Measurements from ENCODE around the gene ATXN2L. TPM values are rescaled to one million over a fixed set of nuclear protein-coding genes. Genes with fewer than 3 reads are reported as not detected.

ATXN2L gene
- total and polyA plus RNA-seq, 2 of the 13 experiments (the other 11 are each of a cell fraction or from before 2014, with no cell fraction given) = 40.8 to 55.1 TPM

- TF ChIP-seq ZNF280B (CRISPR knock-in tag; IDR thresholded peaks at IDR 0.05; ENCODE audit: borderline replicate concordance) (no peak), MYNN (CRISPR knock-in tag; IDR thresholded peaks at IDR 0.05; ENCODE audit: low read depth) (no peak), NR1H2 (CRISPR knock-in tag; IDR thresholded peaks at IDR 0.05; ENCODE audit: borderline replicate concordance, low read depth) (no peak), ZNF337 (CRISPR knock-in tag; IDR thresholded peaks at IDR 0.05; ENCODE audit: borderline replicate concordance, low read depth) (no peak), NPAS2 (CRISPR knock-in tag; IDR thresholded peaks at IDR 0.05; ENCODE audit: borderline replicate concordance) (no peak), ZNF788 (CRISPR knock-in tag; IDR thresholded peaks at IDR 0.05; ENCODE audit: borderline replicate concordance) (0 out of 2 replicates have a peak, but pooled peaks have one; percentile 84), GLI4 (CRISPR knock-in tag; IDR thresholded peaks at IDR 0.05; ENCODE audit: borderline replicate concordance) (peak; percentile 77), ZNF607 (CRISPR knock-in tag; IDR thresholded peaks at IDR 0.05; ENCODE audit: borderline replicate concordance) (peak; percentile 61; the same call in 1 of the 2 replicates), ZNF749 (CRISPR knock-in tag; IDR thresholded peaks at IDR 0.05; ENCODE audit: borderline replicate concordance) (peak; percentile 6; the same call in 1 of the 2 replicates), ZNF547 (CRISPR knock-in tag; IDR thresholded peaks at IDR 0.05) (0 out of 2 replicates have a peak, but pooled peaks have one; percentile 84), SUZ12 (IDR thresholded peaks at IDR 0.05; ENCODE audit: low read depth, low read length) (no peak), ZNF441 (CRISPR knock-in tag; IDR thresholded peaks at IDR 0.05; ENCODE audit: borderline replicate concordance) (peak; percentile 59; the same call in 1 of the 2 replicates), HNRNPH1 (optimal IDR thresholded peaks at IDR 0.05; ENCODE audit: low read depth, low read length) (no peak), ZNF546 (CRISPR knock-in tag; conservative IDR thresholded peaks at IDR 0.05) (no peak), DNMT1 (CRISPR knock-in tag; IDR thresholded peaks at IDR 0.05) (peak; percentile 63; the same call in 1 of the 2 replicates), SP1 (IDR thresholded peaks at IDR 0.05) (no peak), SP1 (CRISPR knock-in tag; IDR thresholded peaks at IDR 0.05) (no peak), ZNF879 (CRISPR knock-in tag; IDR thresholded peaks at IDR 0.05) (no peak; the same call in 1 of the 2 replicates), ZNF543 (CRISPR knock-in tag; IDR thresholded peaks at IDR 0.05) (peak; percentile 59; the same call in 1 of the 2 replicates), IRF9 (CRISPR knock-in tag; IDR thresholded peaks at IDR 0.05; ENCODE audit: borderline replicate concordance) (0 out of 2 replicates have a peak, but pooled peaks have one; percentile 7), CBFB (CRISPR knock-in tag; IDR thresholded peaks at IDR 0.05) (no peak), CREB1 (IDR thresholded peaks at IDR 0.05) (no peak), CREB1 (CRISPR knock-in tag; IDR thresholded peaks at IDR 0.05) (no peak), TEAD3 (CRISPR knock-in tag; optimal IDR thresholded peaks at IDR 0.05; ENCODE audit: borderline replicate concordance) (no peak), ZNF800 (CRISPR knock-in tag; IDR thresholded peaks at IDR 0.05) (0 out of 2 replicates have a peak, but pooled peaks have one; percentile 2), PITX1 (CRISPR knock-in tag; IDR thresholded peaks at IDR 0.05) (no peak), ZNF224 (CRISPR knock-in tag; IDR thresholded peaks at IDR 0.05) (peak; percentile 91; the same call in 1 of the 2 replicates), ZSCAN30 (CRISPR knock-in tag; IDR thresholded peaks at IDR 0.05) (no peak)
Observed at GRCh38 chr16:28823291-28823872, 583 bp downstream of the ATXN2L start (continued).
